Prostate gland (tissue), 2 donors: ENCODE results near the gene CYTIP.

Experiments
- CTCF ChIP-seq, 4 experiments: fragments of 200-600 bp in 2 of 4; fragments of 450-650 bp in 2 of 4; sonication (generic) in 2 of 4; IDR thresholded peaks; 1 replicate in 3 of 4; 2 replicates in 1 of 4; pipeline ENCODE4 v1.5.1; 2016 to 2019; ENCODE audit warnings: antibody characterized with exemption in 4 of 4, mild to moderate bottlenecking in 2 of 4, moderate library complexity in 2 of 4
- POLR2A ChIP-seq: fragments of 450-650 bp; IDR thresholded peaks from one replicate; pipeline ENCODE4 v1.6.1; 2016; ENCODE audit warnings: antibody characterized with exemption, mild to moderate bottlenecking
- POLR2AphosphoS5 ChIP-seq: sonication (generic); formaldehyde crosslinking; IDR thresholded peaks from one replicate; pipeline ENCODE4 v1.6.1; 2017; ENCODE audit warnings: antibody characterized with exemption

GRCh38 chr2:157463002-157463401, 19.1 kb upstream of the CYTIP start:
- no peak for TF ChIP-seq CTCF (IDR thresholded peaks at IDR 0.05)
- no peak for TF ChIP-seq POLR2A
- no peak for TF ChIP-seq POLR2AphosphoS5
